ENCODE results near the gene KRR1. TPM values are rescaled to one million over a fixed set of nuclear protein-coding genes. Genes with fewer than 3 reads are reported as not detected.
"Not testable (repeated sequence)": the region's sequence is repeated elsewhere in the genome, so short reads cannot be mapped to it uniquely, and the experiment has no call there.

The KRR1 gene
- total RNA-seq, 4 donors from 2014 or later = 24.7 to 42.3 (median 41.2) TPM

GRCh38 chr12:75526655-75527511 lies 15.5 kb upstream of the KRR1 start:
- no peak overlapping the region for H3K4me3 ChIP-seq
- no peak overlapping the region for H3K27ac ChIP-seq
- TF ChIP-seq POLR2A (IDR thresholded peaks at IDR 0.05) (no peak), CTCF (IDR thresholded peaks at IDR 0.05) (peak; percentile 50 to 77 (median 68))
- H3K27me3 ChIP-seq = peaks cover 0 to 3% (median 0%) of the 10 kb centered on the region in 4 donors
- DNase-seq = no peak
- no peaks in the 10 kb centered on the region for H3K9me3 ChIP-seq
- no peaks in the 10 kb centered on the region for H3K36me3 ChIP-seq
- intact Hi-C loops (cut with DNase I) = loop anchor here (5.0 kb wide), 1 partner anchor 510 kb away; no protein-coding TSS in a partner anchor
- 24 to 36% methylated on average over 4 of the region's 4 CpGs for WGBS, 2 donors
- peaks cover 0 to 7% (median 0%) of the 10 kb centered on the region in 3 donors for H3K4me1 ChIP-seq

GRCh38 chr12:75525263-75525662 lies 13.9 kb upstream of the KRR1 start:
- no peak for TF ChIP-seq POLR2A (IDR thresholded peaks at IDR 0.05)
- TF ChIP-seq CTCF (IDR thresholded peaks at IDR 0.05) = no peak
- no peaks in the 10 kb centered on the region for H3K9me3 ChIP-seq
- peaks cover 0 to 3% (median 0%) of the 10 kb centered on the region in 4 donors for H3K27me3 ChIP-seq
- H3K4me3 ChIP-seq = no peak overlapping the region
- no peak for DNase-seq
- 16 to 22% methylated on average over 1 of the region's 1 CpG for WGBS, 2 donors
- H3K4me1 ChIP-seq = peaks cover 0 to 7% (median 0%) of the 10 kb centered on the region in 3 donors
- H3K27ac ChIP-seq = no peak overlapping the region
- intact Hi-C loops (cut with DNase I) = loop anchor here (5.0 kb wide), 1 partner anchor 512 kb away; no protein-coding TSS in a partner anchor
- no peaks in the 10 kb centered on the region for H3K36me3 ChIP-seq

GRCh38 chr12:75522124-75522523 lies 10.7 kb upstream of the KRR1 start:
- WGBS, 2 donors = 84 to 93% methylated on average over 5 of the region's 5 CpGs
- H3K4me3 ChIP-seq; DNase-seq; H3K27me3 ChIP-seq; intact Hi-C loops (cut with DNase I); H3K4me1 ChIP-seq; H3K27ac ChIP-seq; H3K9me3 ChIP-seq; H3K36me3 ChIP-seq: not testable (repeated sequence)

- H3K36me3 ChIP-seq; H3K4me1 ChIP-seq; H3K9me3 ChIP-seq; intact Hi-C loops (cut with DNase I); H3K27me3 ChIP-seq; H3K4me3 ChIP-seq; DNase-seq; H3K27ac ChIP-seq: not testable (repeated sequence)
Measured at GRCh38 chr12:75521224-75521623, 9.8 kb upstream of the KRR1 start.

- no peak for TF ChIP-seq CTCF (IDR thresholded peaks at IDR 0.05)
- TF ChIP-seq POLR2A (IDR thresholded peaks at IDR 0.05) = no peak
- H3K27me3 ChIP-seq = no peaks in the 10 kb centered on the region
- H3K27ac ChIP-seq = no peak overlapping the region
- peak overlapping the region in 2 of 4 donors; percentile 71 to 75 for H3K4me3 ChIP-seq
- intact Hi-C loops (cut with DNase I) = loop anchor here (5.0 kb wide), 1 partner anchor 177 kb away; the partner anchor contains the start of genes CAPS2 and GLIPR1L1
- WGBS, 2 donors = 45 to 49% methylated on average over 4 of the region's 4 CpGs
- no peak for DNase-seq
- H3K9me3 ChIP-seq = no peaks in the 10 kb centered on the region
- H3K36me3 ChIP-seq = peaks cover 0 to 37% (median 0%) of the 10 kb centered on the region in 3 donors
- H3K4me1 ChIP-seq = peaks cover 11 to 36% (median 22%) of the 10 kb centered on the region in 3 donors
Measured at GRCh38 chr12:75509621-75510020, 1.8 kb downstream of the KRR1 start.

- DNase-seq = no peak
- intact Hi-C loops (cut with DNase I) = loop anchor here (5.0 kb wide), 1 partner anchor 176 kb away; the partner anchor contains the start of genes CAPS2 and GLIPR1L1
- WGBS, 2 donors = 73 to 78% methylated on average over 2 of the region's 2 CpGs
- H3K9me3 ChIP-seq = no peaks in the 10 kb centered on the region
- no peak overlapping the region for H3K27ac ChIP-seq
- H3K27me3 ChIP-seq = no peaks in the 10 kb centered on the region
- H3K36me3 ChIP-seq = peaks cover 0 to 51% (median 5%) of the 10 kb centered on the region in 3 donors
- H3K4me3 ChIP-seq = no peak overlapping the region
- TF ChIP-seq CTCF (IDR thresholded peaks at IDR 0.05) = no peak
- no peak for TF ChIP-seq POLR2A (IDR thresholded peaks at IDR 0.05)
- peaks cover 11 to 36% (median 22%) of the 10 kb centered on the region in 3 donors for H3K4me1 ChIP-seq
Measured at GRCh38 chr12:75508159-75508558, 3.2 kb downstream of the KRR1 start.
